Upper lobe of left lung (tissue), 6 donors: ENCODE results near the gene PRPF18. TPM values are rescaled to one million over a fixed set of nuclear protein-coding genes. Genes with fewer than 3 reads are reported as not detected.
A peak's percentile ranks its signal among the peaks of the same experiment; 100 is the strongest.

ENCODE experiments used
- ATAC-seq, 2 donors: fragments of 200-7000 bp; cut with Tn5 transposase; one replicate each; pipeline ENCODE4 v1.9.1; 2022; ENCODE audit warnings: mild to moderate bottlenecking in 2 of 2, moderate library complexity in 2 of 2; ENCODE audit not compliant: low FRiP score in 2 of 2
- DNase-seq, 2 donors: peaks; one replicate each; pipeline ENCODE4 v3.0.0-alpha.2; 2019 to 2020
- H3K27ac ChIP-seq, 4 donors: fragments of 200-600 bp; sonication (generic); one replicate each; pipeline ENCODE4 v1.5.1; 2016 to 2019
- H3K27me3 ChIP-seq, 4 donors: fragments of 200-600 bp; sonication (generic); one replicate each; pipeline ENCODE4 v1.5.1; 2017 to 2019
- H3K36me3 ChIP-seq, 4 donors: fragments of 200-600 bp; sonication (generic); one replicate each; pipeline ENCODE4 v1.5.1; 2016 to 2019
- H3K4me1 ChIP-seq, 4 donors: fragments of 200-600 bp; sonication (generic); one replicate each; pipeline ENCODE4 v1.5.1; 2018 to 2019
- H3K4me3 ChIP-seq, 4 donors: fragments of 200-600 bp; sonication (generic); one replicate each; pipeline ENCODE4 v1.5.1; 2017 to 2019; ENCODE audit warnings: mild to moderate bottlenecking in 2 of 4, moderate library complexity in 1 of 4
- H3K9me3 ChIP-seq, 4 donors: fragments of 200-600 bp; sonication (generic); one replicate each; pipeline ENCODE4 v1.5.1; 2018 to 2019
- EP300 ChIP-seq, 4 donors: sonication (generic); formaldehyde crosslinking; IDR thresholded peaks; one replicate each; pipeline ENCODE4 v1.5.1; 2017; ENCODE audit warnings: antibody characterized with exemption in 4 of 4, control low read depth in 2 of 4
- POLR2A ChIP-seq, 4 donors: fragments of 450-650 bp; IDR thresholded peaks; one replicate each; pipeline ENCODE4 v1.5.1; 2016 to 2017; ENCODE audit warnings: antibody characterized with exemption in 4 of 4, mild to moderate bottlenecking in 2 of 4
- POLR2AphosphoS5 ChIP-seq, 2 donors: sonication (generic); formaldehyde crosslinking; IDR thresholded peaks; one replicate each; pipeline ENCODE4 v1.5.1; 2017; ENCODE audit warnings: antibody characterized with exemption in 2 of 2
- WGBS, 2 donors: methylation state at CpG; one replicate each; pipeline ENCODE4 v1.1.5; 2017 to 2018; 5-methylcytosine and 5-hydroxymethylcytosine counted together
- total RNA-seq, 6 donors: library from RNA; depleted of rRNA in 4 of 6; stranded (reverse); fragments of >200 nt in 4 of 6; gene quantifications; one replicate each; pipeline versions ENCODE4 v1.1.0 to v1.2.1, GENCODE V29; 2016 to 2021
- TF ChIP-seq, protein P1 (sequence below), 6 experiments: fragments of 450-650 bp in 4 of 6; fragments of 200-600 bp in 2 of 6; sonication (generic) in 2 of 6; IDR thresholded peaks; one replicate each; pipeline ENCODE4 v1.5.1; 2016 to 2019; ENCODE audit warnings: antibody characterized with exemption in 6 of 6
- donor health status: DM: no; HTN: no; CAD: no; lungs with moderate emphysema.
- donor health status: DM: no; HTN: yes; CAD: no; lungs with severe emphysema.

PRPF18 gene
- total RNA-seq, 6 donors from 2014 or later = 14.4 to 50.3 (median 22.3) TPM

DNA sequence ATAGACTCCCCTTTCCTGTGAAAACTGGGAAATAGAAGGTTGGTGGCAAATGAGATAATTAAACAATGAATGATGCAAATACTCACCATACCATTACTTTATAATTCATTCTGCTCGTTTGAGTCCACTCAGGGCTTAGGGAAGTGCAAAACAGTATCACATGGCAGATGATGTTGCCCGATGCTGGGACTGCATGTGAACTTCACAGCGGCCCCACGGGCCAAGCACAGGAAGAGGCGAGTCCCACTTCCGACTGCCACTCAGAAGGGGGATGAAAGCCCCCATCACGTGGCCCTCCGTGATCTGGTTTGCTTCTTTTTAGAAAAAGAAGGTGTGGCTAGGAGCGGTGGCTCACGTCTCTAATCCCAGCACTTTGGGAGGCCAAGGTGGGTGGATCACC lies 71.5 kb downstream of the PRPF18 start:
- ATAC-seq (no peak), DNase-seq (no peak)
- Histone ChIP-seq H3K4me1 (peaks cover 17 to 22% (median 19%) of the 10 kb centered on the region in 4 donors), H3K27me3 (no peaks in the 10 kb centered on the region), H3K4me3 (no peak overlapping the region), H3K9me3 (no peaks in the 10 kb centered on the region), H3K27ac (peak overlapping the region in 2 of 4 donors; percentile 16 to 77), H3K36me3 (peaks cover 7 to 61% (median 34%) of the 10 kb centered on the region in 4 donors)
- TF ChIP-seq, protein P1, sequence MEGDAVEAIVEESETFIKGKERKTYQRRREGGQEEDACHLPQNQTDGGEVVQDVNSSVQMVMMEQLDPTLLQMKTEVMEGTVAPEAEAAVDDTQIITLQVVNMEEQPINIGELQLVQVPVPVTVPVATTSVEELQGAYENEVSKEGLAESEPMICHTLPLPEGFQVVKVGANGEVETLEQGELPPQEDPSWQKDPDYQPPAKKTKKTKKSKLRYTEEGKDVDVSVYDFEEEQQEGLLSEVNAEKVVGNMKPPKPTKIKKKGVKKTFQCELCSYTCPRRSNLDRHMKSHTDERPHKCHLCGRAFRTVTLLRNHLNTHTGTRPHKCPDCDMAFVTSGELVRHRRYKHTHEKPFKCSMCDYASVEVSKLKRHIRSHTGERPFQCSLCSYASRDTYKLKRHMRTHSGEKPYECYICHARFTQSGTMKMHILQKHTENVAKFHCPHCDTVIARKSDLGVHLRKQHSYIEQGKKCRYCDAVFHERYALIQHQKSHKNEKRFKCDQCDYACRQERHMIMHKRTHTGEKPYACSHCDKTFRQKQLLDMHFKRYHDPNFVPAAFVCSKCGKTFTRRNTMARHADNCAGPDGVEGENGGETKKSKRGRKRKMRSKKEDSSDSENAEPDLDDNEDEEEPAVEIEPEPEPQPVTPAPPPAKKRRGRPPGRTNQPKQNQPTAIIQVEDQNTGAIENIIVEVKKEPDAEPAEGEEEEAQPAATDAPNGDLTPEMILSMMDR (IDR thresholded peaks at IDR 0.05) = no peak
- TF ChIP-seq POLR2A (IDR thresholded peaks at IDR 0.05) = no peak
- TF ChIP-seq EP300 (IDR thresholded peaks at IDR 0.05) = no peak
- no peak for TF ChIP-seq POLR2AphosphoS5 (IDR thresholded peaks at IDR 0.05)
- 46 to 56% methylated on average over 10 of the region's 10 CpGs for WGBS, 2 donors

- Histone ChIP-seq H3K4me1 (peaks cover 17 to 22% (median 19%) of the 10 kb centered on the region in 4 donors), H3K36me3 (peaks cover 3 to 54% (median 29%) of the 10 kb centered on the region in 4 donors), H3K27me3 (no peaks in the 10 kb centered on the region), H3K27ac (peak overlapping the region; percentile 48 to 77 (median 60)), H3K9me3 (no peaks in the 10 kb centered on the region), H3K4me3 (no peak overlapping the region)
- 28 to 58% methylated on average over 16 to 21 of the region's 21 CpGs for WGBS, 2 donors
- DNase-seq (peak; percentile 37 to 62), ATAC-seq (peak; percentile 13 to 48)
- TF ChIP-seq, protein P1 (IDR thresholded peaks at IDR 0.05) = no peak
- TF ChIP-seq EP300 (IDR thresholded peaks at IDR 0.05) = no peak
- TF ChIP-seq POLR2A (IDR thresholded peaks at IDR 0.05) = no peak
- no peak for TF ChIP-seq POLR2AphosphoS5 (IDR thresholded peaks at IDR 0.05)
Measured at GRCh38 chr10:13658871-13659685, 72.3 kb downstream of the PRPF18 start.

DNA sequence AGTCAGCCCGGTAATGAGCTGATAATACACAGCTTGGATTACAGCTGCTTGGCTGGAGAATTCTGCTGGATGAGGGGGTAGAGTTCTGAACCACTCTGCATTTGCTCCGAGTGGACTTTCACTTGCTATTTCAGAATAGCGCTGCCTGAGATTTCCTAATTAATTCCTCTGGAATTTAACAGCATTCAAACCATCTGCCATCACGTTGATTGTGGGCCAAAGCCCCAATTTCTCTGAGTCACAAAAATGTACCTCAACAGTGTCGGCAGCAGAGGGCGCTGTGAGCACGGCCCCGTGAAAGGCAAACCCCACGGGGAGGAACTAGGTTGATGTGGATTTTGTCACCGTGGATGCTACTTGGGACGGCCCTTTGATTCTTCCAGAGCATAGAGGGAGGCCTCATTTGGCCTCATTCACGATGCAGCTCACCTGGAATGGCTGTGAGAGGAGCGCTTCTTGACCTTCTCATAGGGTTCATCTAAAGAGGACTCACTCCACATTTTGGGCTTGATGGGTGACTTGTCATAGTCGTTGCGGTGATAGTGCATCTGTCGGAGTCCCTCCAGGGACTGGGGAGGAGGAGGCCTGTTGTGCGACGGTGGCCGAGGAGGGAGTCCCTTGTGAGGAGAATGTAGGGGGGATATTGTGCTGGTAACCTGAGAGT lies 73.3 kb downstream of the PRPF18 start:
- H3K4me1 ChIP-seq = peaks cover 17 to 22% (median 19%) of the 10 kb centered on the region in 4 donors

GRCh38 chr10:13660551-13660920 lies 73.8 kb downstream of the PRPF18 start:
- H3K4me1 ChIP-seq = peaks cover 17 to 22% (median 19%) of the 10 kb centered on the region in 4 donors
- H3K27ac ChIP-seq = peak overlapping the region; percentile 8 to 77 (median 60)
- WGBS, 2 donors = 59 to 67% methylated on average over 7 of the region's 7 CpGs

More for the DNA sequence above, 73.3 kb downstream of the PRPF18 start:
- Histone ChIP-seq H3K9me3 (no peaks in the 10 kb centered on the region), H3K27ac (peak overlapping the region; percentile 48 to 77 (median 60)), H3K4me3 (no peak overlapping the region), H3K27me3 (no peaks in the 10 kb centered on the region), H3K36me3 (peaks cover 2 to 45% (median 25%) of the 10 kb centered on the region in 4 donors)
- TF ChIP-seq POLR2AphosphoS5 (IDR thresholded peaks at IDR 0.05) = peak; percentile 32 to 57
- TF ChIP-seq, protein P1 (IDR thresholded peaks at IDR 0.05) = peak; percentile 77 to 90 (median 87)
- no peak for TF ChIP-seq POLR2A (IDR thresholded peaks at IDR 0.05)
- no peak for TF ChIP-seq EP300 (IDR thresholded peaks at IDR 0.05)
- 26 to 29% methylated on average over 13 to 18 of the region's 19 CpGs for WGBS, 2 donors
- ATAC-seq (peak; percentile 68 to 83), DNase-seq (peak; percentile 37 to 85)

More at GRCh38 chr10:13660551-13660920, 73.8 kb downstream of the PRPF18 start:
- no peaks in the 10 kb centered on the region for H3K9me3 ChIP-seq
- no peaks in the 10 kb centered on the region for H3K27me3 ChIP-seq
- no peak for DNase-seq
- H3K36me3 ChIP-seq = peaks cover 2 to 45% (median 24%) of the 10 kb centered on the region in 4 donors
- peak; percentile 6 to 13 for ATAC-seq
- TF ChIP-seq POLR2AphosphoS5 (IDR thresholded peaks at IDR 0.05) (no peak), POLR2A (IDR thresholded peaks at IDR 0.05) (no peak), EP300 (IDR thresholded peaks at IDR 0.05) (no peak)
- TF ChIP-seq, protein P1 (IDR thresholded peaks at IDR 0.05) = no peak
- H3K4me3 ChIP-seq = no peak overlapping the region
